ENCODE results near the gene ZMAT5.
A peak's percentile ranks its signal among the peaks of the same experiment; 100 is the strongest.
"Not testable (repeated sequence)": the region's sequence is repeated elsewhere in the genome, so short reads cannot be mapped to it uniquely, and the experiment has no call there.

ZMAT5 gene

GRCh38 chr22:29784451-29785361, 17.9 kb upstream of the ZMAT5 start:
- peak; percentile 2 for DNase-seq

- no peak for DNase-seq
Measured at GRCh38 chr22:29782061-29782845, 15.4 kb upstream of the ZMAT5 start.

DNA sequence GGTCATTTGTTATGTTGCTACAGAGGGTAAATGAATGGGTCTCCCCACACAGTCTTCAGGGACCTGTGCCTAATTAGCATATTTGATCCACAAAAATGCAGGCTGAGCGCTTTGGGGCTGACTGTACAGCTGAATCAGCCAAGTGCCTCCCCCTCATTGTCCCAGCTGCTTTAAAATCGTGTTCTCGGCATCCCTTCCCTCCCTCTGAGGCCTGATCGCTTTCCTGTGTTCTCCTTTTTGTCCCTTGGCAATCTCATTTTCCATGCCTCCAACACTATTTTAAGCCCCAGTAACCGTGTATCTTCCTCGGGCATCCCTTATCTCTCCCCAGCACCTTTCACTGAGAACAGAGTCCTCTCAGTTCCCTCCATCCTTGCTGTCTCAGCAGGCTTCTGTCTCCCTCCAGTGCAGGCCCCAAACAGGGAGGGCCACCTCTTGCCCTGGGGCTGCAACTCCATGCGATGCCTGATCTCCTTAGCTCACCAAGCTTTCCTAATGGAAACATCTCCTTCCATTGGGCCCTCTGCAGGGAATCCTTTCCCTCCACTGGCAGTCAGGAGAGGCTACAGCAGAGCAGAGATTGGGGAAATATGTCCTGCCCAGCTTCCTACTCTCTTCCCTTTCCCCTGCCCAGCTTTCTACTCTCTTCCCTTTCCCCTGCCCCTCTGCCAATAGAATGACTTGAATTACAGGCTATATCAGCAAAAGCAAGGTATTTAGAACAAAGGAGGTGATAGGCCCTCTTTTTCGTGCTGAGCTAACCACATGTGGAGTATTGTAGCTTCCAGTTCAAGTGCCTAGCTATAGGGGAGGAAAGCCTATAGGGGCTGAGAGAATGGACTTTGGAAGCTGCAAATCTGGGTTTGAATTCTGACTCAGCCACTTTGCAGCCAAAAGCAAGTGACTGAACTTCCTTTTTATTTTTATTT, 14.2 kb upstream of the ZMAT5 start:
- DNase-seq, result no peak

DNA sequence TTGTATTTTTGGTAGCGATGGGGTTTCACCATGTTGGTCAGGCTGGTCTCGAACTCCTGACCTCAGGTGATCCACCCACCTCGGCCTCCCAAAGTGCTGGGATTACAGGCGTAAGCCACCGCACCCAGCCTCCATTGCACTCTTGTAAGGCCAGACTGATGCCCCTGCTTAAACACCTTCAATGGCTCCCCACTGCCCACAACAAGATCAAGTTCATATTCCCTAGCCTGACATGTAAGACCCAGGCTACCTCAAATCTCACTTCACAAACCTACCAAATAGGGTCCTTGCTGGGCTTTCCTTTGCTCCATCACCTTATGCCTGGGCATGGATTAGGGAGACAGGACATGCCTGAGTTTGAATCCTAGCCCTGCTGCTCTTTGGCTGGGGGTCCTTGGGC, 13.4 kb upstream of the ZMAT5 start:
- DNase-seq, result no peak

DNA sequence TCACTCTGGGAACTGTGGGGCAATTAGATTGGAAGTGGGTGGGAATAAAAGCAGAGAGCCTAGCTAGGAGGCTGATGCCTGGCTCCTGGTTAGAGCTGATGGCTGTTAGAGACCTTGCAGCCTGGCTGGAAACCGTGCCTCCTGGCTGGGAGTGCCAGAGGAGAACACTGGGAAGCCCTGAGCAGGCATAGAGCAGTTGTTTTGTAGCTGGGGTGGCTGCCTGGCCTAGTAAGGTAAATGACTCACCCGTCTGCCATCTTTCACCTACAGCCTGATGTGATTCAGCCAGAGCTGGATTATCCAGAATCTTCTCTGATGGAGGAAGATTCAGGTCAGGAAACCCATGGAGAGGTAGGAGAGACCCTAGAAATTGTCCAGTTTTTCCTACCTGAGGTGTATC, 6.4 kb upstream of the ZMAT5 start:
- DNase-seq, result no peak

DNA sequence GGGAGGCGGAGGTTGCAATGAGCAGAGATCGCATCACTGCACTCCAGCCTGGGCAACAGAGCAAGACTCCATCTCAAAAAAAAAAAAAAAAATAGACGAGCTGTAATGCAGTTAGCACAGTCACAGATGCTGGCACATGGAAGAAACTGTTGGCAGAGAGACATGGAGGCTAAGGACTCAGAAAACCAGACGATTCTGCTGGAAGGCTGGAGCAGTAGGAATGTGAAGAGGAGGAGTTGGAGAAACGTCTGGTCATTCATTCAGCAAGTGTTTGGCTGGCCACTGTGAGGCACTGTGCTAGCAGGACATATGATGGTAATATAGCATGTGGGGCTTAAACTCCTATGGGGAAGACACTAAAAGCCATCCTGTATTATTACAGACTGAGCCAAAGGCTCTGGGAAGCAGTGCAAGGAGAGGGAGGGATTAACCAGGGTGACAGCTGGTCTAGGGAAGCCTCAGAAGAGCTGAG, 5.4 kb upstream of the ZMAT5 start:
- DNase-seq, result peak; percentile 83

GRCh38 chr22:29769723-29770321, 3.0 kb upstream of the ZMAT5 start:
- DNase-seq, result no peak

GRCh38 chr22:29768052-29768693, 1.4 kb upstream of the ZMAT5 start:
- DNase-seq, result no peak

DNA sequence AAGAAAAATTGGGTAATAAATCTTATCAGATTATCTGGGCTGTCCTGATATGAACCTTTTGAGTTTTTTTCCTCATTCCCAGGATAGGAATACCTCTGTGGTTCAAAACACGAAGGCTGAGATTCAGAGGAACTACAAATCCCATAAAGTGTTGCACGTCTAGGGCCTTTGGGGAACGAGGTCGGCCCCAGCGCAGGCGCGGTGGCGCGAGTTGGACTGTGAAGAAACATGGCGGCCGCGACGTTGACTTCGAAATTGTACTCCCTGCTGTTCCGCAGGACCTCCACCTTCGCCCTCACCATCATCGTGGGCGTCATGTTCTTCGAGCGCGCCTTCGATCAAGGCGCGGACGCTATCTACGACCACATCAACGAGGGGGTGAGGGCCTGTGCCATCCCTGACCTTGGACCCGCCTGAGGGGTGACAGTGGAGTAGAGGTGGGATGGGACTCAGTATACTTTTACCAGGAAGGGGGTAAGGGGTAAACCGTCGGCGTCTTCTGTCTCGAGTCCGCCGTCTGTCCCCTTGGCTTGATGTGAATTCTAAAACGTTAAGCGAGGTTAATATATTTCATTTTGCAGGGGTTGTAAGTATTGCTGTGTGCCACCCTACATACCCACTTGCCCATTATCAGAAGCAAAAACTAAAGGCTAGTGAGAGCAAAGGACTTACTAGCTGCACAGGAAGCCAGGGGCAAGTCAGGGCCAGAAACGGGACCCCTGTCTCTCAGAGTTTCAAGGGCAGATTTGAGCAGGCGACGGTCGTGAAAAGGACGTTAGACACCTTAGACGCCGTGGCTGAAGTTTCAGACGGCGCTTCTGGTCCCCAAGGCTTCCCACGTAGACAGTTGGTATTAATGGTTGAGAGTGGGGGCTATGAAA, 604 bp upstream of the ZMAT5 start, which contains the start of gene UQCR10:
UQCR10 (plus strand) TSS at position 199 of the 881 bp plus-strand sequence; CDS start at position 229, 30 bp downstream.
- DNase-seq, result peak; percentile 90

DNA sequence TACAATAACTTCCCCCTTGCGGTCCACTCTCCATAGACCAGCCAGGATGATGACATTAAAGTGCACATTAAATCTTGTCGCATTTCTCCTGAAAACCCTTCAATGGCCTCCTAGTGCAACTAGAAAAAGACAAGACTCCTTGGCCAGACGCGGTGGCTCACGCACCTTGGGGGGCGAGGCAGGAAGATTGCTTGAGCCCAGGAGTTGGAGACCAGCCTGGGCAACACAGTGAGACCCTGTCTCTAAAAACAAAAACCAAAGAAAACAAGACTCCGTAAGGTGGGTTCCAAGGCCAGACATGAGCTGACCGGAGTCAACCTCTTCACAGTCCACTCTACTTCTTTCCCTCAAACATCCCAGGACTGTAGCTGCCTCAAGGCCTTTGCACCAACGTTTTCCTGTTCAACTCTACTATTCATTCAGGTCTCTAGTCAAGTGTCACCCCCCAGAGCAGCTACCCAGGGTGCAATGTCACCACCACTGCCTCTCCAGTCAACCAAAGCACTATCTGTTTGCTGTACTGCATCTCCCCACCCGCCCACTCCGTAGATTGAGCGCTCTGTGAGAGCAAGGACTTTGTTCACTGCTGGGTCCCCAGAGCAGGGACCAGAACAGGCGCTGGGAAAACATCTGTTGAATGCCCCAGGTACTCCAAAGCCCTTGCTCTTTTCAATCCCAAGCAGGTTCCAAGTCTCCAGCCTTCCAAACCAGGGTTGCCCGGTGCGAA, 739 bp downstream of the ZMAT5 start:
- no peak for DNase-seq

DNA sequence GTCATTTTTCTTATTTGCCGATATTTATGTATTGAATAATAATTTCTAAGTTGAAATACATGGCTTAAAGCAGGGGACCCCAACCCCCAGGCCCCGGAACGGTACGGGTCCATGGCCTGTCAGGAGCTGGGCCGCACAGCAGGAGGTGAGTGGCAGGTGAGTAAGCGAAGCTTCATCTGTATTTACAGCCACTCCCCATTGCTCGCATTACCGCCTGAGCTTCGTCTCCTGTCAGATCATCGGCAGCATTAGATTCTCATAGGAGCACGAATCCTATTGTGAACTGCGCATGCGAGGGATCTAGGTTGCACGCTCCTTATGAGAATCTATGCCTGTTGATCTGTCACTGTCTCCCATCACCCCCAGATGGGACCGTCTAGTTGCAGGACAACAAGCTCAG, 4.5 kb downstream of the ZMAT5 start:
- DNase-seq, result no peak

GRCh38 chr22:29758959-29759358, 7.8 kb downstream of the ZMAT5 start:
- no peak for DNase-seq

- no peak for DNase-seq
Measured at GRCh38 chr22:29758068-29758622, 8.7 kb downstream of the ZMAT5 start.

GRCh38 chr22:29757096-29757495, 9.7 kb downstream of the ZMAT5 start:
- no peak for DNase-seq

DNA sequence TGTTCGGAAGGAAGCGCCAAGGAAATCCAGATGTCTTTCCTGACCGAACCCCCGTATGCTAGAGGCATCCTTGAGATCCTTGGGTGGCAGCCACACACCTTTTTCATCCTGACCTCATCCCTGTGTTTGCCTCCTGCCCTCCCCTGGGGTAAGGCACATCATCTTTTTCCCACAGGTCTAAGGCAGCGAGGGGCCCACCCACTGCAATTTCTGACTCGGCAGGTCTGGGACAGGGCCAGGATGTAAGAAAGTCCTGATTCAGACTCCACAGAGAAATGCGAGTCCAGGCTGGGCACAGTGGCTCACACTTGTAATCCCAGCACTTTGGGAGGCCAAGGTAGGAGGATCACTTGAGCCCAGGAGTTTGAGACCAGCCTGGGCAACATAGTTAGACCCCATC, 10.5 kb downstream of the ZMAT5 start:
- DNase-seq, result no peak

DNA sequence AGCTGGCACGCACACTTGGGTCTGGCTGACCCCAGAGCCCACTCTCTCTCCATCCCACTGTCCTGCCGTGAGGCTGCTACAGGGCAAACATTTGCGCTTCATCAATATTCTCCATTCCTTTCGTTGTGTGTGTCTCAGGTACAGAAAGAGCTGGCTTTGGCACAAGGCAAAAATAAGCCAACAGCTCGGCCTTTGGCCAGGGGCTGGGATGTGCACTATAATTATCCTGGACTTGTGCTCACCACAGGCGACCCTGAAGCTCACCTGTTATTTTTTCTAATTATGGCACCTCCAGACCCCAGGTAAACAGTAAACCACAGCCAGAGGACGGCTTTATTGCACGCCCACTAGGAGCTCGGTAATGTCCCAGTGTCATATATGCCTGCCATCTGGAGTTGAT, 10.9 kb downstream of the ZMAT5 start:
- DNase-seq, result no peak

GRCh38 chr22:29754658-29755395, 12.0 kb downstream of the ZMAT5 start:
- not testable (repeated sequence) for DNase-seq

- no peak for DNase-seq
Measured at GRCh38 chr22:29753808-29754657, 12.8 kb downstream of the ZMAT5 start.
